ENCODE data around the gene DLG5. TPM values are rescaled to one million over a fixed set of nuclear protein-coding genes. Genes with fewer than 3 reads are reported as not detected.

The DLG5 gene
- total RNA-seq, 1 donor from 2014 or later = 45.3 TPM

DNA sequence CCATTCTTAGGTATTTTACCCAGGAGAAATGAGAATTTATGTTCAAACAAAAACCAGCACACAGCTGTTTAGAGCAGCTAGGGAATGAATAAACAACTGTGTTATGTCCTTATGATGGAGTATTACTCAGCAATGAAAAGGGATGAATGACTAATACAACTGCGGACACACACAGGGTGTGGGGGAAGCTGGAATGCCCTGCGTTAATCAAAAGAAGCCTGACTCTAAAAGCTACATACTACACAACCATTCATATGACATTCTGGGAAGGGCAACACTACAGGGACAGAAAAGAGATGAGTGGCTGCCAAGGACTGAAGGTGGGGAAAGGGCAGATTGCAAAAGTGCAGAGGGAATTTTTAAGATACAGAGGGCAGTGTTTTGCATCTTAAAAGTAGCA, 64.0 kb downstream of the DLG5 start:
- H3K36me3 ChIP-seq (ENCODE audit: control insufficient read depth, insufficient read depth, low read length) = peaks cover 2% of the 10 kb centered on the region
- no peak for DNase-seq (ENCODE audit: low read depth)
- no peak for FAIRE-seq
- TF ChIP-seq, protein P1, sequence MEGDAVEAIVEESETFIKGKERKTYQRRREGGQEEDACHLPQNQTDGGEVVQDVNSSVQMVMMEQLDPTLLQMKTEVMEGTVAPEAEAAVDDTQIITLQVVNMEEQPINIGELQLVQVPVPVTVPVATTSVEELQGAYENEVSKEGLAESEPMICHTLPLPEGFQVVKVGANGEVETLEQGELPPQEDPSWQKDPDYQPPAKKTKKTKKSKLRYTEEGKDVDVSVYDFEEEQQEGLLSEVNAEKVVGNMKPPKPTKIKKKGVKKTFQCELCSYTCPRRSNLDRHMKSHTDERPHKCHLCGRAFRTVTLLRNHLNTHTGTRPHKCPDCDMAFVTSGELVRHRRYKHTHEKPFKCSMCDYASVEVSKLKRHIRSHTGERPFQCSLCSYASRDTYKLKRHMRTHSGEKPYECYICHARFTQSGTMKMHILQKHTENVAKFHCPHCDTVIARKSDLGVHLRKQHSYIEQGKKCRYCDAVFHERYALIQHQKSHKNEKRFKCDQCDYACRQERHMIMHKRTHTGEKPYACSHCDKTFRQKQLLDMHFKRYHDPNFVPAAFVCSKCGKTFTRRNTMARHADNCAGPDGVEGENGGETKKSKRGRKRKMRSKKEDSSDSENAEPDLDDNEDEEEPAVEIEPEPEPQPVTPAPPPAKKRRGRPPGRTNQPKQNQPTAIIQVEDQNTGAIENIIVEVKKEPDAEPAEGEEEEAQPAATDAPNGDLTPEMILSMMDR (IDR thresholded peaks at IDR 0.05; ENCODE audit: insufficient read depth, low read length, severe bottlenecking) = no peak
- H3K4me3 ChIP-seq (ENCODE audit: low read depth, low read length) = no peak overlapping the region
- no peaks in the 10 kb centered on the region for H3K27me3 ChIP-seq (ENCODE audit: control insufficient read depth, insufficient read depth, low read length)

DNA sequence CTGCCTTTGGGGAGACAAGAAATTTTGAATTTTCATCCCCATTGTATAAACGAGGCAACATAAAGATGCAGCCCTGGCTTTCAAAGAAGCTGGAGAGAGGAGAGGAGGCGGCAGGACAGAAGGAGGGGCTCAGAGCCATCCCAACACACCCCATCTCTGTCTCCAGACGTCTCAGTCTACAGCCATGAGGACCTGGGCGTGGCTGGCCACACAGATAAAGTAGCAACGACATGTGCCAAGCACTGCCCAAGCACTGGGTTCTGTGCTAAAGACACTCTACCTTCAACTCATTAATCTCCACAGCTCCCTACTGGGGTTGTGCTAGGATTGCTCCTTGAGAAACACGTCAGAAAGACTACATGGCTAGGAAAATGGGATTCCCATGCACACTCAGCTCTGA, 65.2 kb downstream of the DLG5 start:
- H3K36me3 ChIP-seq (ENCODE audit: control insufficient read depth, insufficient read depth, low read length) = peaks cover 2% of the 10 kb centered on the region
- TF ChIP-seq, protein P1 (IDR thresholded peaks at IDR 0.05; ENCODE audit: insufficient read depth, low read length, severe bottlenecking) = no peak
- DNase-seq (ENCODE audit: low read depth) = no peak
- FAIRE-seq = no peak
- no peak overlapping the region for H3K4me3 ChIP-seq (ENCODE audit: low read depth, low read length)
- no peaks in the 10 kb centered on the region for H3K27me3 ChIP-seq (ENCODE audit: control insufficient read depth, insufficient read depth, low read length)

DNA sequence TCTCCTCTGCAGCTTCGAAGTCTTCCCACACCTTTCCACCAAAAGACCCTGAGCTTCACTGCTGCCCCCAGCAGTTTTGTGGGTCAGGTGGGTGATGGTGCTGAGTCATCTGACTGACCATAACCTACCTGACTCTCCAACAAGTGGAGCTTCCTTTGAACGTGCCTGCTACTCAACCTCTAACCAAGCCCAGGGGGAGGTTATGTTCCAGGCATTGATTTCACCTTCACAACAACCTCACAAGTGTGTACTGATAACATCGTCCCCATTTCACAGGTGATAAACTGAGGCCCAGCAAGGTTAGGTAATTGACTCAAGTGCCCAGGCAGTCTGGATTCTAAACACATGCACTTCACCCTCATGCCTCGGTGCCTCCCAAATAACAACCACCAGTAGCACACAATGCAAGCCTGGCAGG, 66.7 kb downstream of the DLG5 start:
- H3K36me3 ChIP-seq (ENCODE audit: control insufficient read depth, insufficient read depth, low read length) = peaks cover 5% of the 10 kb centered on the region
- no peak for FAIRE-seq

DNA sequence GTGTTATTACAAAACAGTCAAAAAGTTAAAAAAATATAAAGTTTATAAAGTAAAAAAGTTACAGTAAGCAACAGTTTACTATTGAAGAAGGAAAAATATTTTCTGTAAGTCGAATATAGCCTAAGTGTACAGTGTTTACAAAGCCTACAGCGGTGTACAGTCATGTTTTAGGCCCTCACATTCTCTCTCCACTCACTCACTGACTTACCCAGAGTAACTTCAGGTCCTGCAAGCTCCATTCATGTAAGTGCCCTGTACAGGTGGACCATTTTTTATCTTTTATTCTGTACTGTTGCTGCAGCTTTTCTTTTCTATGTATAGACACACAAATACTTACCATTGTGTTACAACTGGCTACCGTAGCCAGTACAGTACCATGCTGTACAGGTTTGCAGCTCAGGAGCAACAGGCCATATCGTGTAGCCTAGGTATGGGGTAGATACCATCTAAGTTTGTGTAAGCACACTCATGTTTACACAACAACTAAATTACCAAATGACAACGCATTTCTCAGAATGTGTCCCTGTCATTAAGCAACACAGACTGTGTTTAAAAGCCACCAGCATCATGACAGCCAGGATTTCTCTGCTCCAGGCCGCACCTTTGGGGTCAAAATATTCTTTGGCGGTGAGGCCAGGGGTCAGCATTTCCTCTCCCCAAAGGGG, 67.2 kb downstream of the DLG5 start:
- no peak overlapping the region for H3K4me3 ChIP-seq (ENCODE audit: low read depth, low read length)
- H3K36me3 ChIP-seq (ENCODE audit: control insufficient read depth, insufficient read depth, low read length) = peaks cover 5% of the 10 kb centered on the region
- no peaks in the 10 kb centered on the region for H3K27me3 ChIP-seq (ENCODE audit: control insufficient read depth, insufficient read depth, low read length)
- TF ChIP-seq, protein P1 (IDR thresholded peaks at IDR 0.05; ENCODE audit: insufficient read depth, low read length, severe bottlenecking) = no peak
- DNase-seq (ENCODE audit: low read depth) (no peak), FAIRE-seq (no peak)

More for the DNA sequence above, 66.7 kb downstream of the DLG5 start:
- Histone ChIP-seq H3K27me3 (ENCODE audit: control insufficient read depth, insufficient read depth, low read length) (no peaks in the 10 kb centered on the region), H3K4me3 (ENCODE audit: low read depth, low read length) (no peak overlapping the region)
- TF ChIP-seq, protein P1 (IDR thresholded peaks at IDR 0.05; ENCODE audit: insufficient read depth, low read length, severe bottlenecking) = no peak
- no peak for DNase-seq (ENCODE audit: low read depth)

DNA sequence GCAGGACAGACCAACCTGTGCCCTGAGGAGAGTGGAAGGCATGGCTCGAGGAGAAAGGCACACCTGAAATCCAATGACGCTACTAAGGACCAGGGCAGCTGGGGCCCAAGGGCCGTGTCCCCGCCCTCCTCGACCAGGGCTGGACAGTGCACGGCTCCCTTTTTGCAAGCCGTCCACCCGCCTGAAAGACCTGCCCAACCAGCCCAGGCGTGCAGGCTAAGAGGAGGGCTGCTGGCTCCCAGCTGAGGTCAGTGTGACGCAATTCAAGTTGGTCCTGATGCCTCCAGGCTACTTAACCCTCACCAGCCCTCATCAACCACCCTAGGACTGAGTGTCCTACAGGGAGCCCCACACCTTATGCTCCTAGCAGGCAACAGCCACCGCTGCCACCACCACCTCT, 69.3 kb downstream of the DLG5 start:
- TF ChIP-seq, protein P1 (IDR thresholded peaks at IDR 0.05; ENCODE audit: insufficient read depth, low read length, severe bottlenecking) = no peak
- no peaks in the 10 kb centered on the region for H3K27me3 ChIP-seq (ENCODE audit: control insufficient read depth, insufficient read depth, low read length)
- H3K36me3 ChIP-seq (ENCODE audit: control insufficient read depth, insufficient read depth, low read length) = peaks cover 17% of the 10 kb centered on the region
- DNase-seq (ENCODE audit: low read depth) = no peak
- FAIRE-seq = no peak
- no peak overlapping the region for H3K4me3 ChIP-seq (ENCODE audit: low read depth, low read length)

DNA sequence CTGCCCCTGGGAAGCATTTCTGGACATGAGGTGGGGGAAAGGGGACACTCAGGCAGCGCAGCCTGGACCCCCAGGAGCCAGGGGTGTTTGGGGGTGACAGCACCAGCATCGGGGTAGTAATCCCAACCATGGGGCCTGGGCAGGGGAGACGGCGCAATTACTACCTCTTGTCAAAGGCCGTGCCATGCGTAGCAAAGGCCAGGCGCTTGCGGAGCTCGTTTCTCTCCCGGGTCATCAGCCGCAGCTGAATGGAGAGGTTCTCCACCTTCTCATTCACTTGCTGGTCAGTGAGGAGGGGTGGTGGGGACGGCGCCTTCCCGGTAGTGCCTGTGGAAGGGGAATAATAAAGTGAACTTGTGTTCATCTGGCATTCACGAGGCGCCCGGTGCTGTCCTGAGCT, 70.0 kb downstream of the DLG5 start:
- peaks cover 20% of the 10 kb centered on the region for H3K36me3 ChIP-seq (ENCODE audit: control insufficient read depth, insufficient read depth, low read length)
- FAIRE-seq (no peak), DNase-seq (ENCODE audit: low read depth) (no peak)
- H3K27me3 ChIP-seq (ENCODE audit: control insufficient read depth, insufficient read depth, low read length) = no peaks in the 10 kb centered on the region
- TF ChIP-seq, protein P1 (IDR thresholded peaks at IDR 0.05; ENCODE audit: insufficient read depth, low read length, severe bottlenecking) = no peak
- H3K4me3 ChIP-seq (ENCODE audit: low read depth, low read length) = no peak overlapping the region
